GM19193 (cell line): ENCODE measurements around the gene TXNRD3.

ENCODE experiments used
- POLR2A ChIP-seq: IDR thresholded peaks from 4 replicates; pipeline ENCODE4 v1.6.1; 2011; ENCODE audit not compliant: insufficient read depth, insufficient read length; ENCODE audit errors: extremely low read depth

Gene TXNRD3

DNA sequence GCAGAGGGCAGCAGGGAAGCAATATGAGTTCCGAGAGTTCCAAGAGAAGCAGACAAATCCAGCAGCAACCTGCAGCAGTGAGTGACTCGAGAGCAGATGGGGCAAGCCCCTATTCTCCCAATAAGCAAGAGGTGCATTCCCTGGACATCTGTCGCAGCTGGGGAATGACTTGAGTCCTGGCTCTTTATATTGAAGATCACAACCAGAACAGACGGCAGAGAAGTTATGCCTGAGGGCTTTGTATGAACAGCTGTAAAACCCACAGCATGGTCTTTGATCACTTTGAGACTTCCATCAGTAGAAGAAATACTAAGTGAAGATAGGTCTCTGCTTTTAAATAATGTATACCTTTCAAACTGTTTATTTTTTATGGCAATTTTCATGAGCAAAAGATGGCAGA is 72.6 kb downstream of the TXNRD3 start:
- TF ChIP-seq POLR2A: no peak

DNA sequence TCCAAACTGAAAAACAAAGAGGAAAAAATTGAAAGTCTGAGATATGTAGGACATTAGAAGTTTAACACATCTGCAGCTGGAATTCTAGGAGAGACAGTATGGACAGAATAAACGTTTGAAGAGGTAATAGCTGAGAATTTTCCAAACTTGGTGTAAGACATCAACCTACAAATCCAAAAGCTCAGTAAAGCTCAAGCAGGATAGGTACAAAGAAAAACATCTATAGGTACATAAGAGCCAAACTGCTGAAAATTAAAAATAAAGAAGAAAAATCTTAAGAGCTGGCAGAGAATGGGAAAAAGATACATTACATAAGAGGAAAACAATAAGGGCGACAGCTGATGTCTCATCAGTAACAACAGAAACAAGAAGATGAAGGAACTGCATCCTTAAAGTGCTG is 73.4 kb downstream of the TXNRD3 start:
- TF ChIP-seq POLR2A: no peak

DNA sequence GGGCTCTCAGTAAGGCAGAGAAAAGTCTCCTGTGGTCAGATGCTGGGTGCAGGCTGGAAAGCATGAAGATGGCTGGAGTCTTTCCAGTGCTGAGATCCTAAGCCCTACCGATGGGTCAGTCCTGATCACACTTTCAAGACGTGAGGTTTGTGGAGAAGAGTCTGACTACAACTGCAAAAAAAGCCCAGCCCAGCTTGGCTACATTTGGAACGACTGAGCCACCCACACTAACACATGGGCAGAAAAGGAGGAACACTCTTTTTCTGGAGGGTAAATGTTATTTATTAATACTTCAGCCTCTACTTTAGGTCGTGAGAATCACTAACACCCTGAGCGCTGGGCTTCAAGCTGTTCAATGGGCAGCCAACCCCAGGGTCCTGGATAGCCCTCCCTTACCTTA is 74.2 kb downstream of the TXNRD3 start:
- TF ChIP-seq POLR2A: no peak

DNA sequence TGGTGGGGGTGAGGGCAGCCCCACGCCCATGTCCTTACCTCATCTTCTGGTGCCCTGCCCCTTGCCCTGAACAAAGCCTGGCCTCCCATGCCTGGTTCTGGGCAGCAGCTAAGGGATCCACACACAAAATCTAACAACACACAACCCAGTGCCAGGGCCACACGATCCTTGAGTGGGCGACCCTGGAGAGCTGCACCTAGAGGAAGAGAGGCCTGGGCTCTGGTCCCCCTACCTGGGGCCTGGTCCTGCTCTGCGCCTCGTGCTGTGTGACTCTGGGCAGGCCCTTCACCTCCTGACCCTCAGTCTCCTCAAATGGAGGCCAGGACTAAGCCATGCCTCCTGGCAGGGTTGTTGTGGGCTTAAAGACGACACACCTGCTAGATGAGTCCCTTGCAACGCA is 76.2 kb downstream of the TXNRD3 start:
- TF ChIP-seq POLR2A: no peak

DNA sequence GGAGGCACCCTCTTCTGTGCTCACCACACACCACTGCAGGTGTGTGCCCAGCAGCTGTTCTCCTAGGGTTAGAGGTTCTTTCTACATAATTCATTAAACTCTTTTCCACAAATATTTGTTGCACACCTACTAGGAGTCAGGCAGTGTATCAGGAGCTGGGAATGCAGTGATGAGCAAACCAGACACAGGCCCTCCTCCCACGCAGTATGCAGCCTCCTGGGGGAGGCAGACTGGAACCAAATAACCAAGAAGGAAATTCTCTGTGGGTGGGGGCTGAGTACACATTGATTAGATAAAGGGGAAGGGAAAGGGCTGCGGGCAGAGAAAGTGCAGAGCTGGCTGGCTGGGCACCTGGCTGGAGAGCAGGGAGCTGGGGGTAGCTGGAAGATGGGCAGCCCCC is 77.7 kb downstream of the TXNRD3 start:
- TF ChIP-seq POLR2A: no peak

DNA sequence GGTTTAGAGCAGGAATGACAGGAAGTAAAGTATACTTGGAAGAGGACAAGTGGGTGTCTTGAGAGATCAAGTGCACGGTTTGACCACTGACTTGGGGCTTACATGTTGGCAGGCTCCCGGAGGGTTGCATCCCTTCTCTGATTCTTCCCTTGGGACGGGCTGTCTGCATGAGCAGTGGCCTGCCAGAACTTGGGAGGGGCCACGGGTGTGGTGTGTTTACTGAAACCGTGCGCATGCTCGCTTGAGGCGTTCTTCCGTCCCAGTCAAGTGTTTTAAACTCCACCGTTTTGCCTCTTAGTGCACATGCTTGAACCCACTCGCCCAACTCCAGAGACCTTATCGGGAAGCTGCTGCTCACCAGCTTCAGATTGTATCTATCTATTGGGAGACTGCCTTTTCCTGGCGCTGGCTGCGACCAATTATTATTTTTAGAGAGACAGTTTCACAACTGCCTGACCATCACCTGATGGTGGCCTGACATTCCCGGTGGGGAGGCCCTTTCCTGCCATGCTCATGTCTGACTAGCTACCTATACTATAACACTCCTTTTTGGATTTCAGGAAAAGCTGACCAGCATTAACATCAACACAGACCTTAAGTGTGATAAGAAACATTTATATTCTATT is 81.3 kb downstream of the TXNRD3 start:
- no peak for TF ChIP-seq POLR2A

DNA sequence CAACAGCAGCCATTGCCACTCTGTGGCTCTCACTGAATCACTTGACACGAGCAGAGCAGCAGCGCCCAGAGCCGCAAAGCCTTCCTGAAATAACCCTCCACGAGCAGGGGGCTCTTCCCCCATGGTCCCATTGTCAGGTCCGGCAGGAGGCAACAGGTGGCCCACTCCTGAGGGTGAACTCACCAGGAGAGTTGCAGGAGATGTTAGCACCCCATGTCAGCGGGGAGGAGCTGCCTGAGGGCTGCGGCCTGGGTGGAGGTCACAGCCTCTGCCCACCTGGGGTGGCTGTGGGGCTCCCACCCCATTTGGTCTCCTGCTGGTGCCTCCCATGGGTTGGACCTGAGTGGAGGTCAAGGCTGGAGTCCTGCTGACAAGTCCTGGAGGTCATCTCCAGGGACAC is 83.8 kb downstream of the TXNRD3 start:
- no peak for TF ChIP-seq POLR2A

DNA sequence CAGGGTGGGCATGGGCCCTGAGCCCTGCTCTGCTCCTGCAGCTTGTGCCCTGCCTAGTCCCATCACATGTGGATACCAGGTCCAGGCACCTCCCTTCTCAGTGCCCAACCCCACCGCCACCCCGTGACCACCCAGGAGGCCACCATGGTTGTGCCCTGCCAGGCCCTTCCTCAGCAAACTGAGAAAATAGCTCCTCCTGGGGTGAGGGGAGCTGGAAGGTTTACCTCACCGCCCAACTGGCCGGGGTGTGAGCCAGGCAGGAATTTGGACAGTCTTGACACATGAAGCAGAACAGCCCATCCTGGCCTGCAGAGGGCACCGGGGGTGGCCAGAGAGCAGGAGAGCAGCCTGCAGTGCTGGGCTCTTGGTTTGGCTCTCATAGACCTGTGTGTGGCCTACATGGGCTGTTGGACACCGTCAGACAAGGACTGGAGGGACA is 84.8 kb downstream of the TXNRD3 start:
- no peak for TF ChIP-seq POLR2A

DNA sequence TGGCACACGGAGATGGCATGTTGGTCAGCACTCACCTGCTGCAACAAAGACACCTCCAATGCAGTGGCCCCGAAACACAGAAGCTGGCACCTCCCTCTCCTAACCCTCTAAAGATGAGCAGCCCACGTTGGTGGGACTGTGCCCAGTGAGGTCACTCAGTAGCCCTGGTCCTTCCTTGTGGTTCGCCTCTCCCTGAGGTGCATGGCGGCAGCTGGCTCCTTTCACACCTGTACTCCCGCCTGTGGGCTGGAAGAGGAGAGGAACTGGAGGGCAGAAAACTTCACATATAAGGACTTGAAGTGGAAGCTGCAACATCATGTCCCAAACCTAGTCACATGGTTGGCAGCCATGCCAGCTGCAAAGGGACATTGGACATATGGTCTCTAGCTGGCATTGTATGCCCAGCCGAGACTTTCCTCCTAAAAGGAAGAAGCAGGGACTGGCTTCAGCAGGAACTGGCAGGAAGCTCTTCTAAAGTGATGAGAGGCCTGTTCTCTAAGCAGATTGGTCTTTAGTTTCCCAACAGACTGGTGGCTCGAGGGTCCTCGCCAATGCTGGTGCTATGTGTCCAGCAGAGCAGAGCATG is 85.4 kb downstream of the TXNRD3 start:
- TF ChIP-seq POLR2A: no peak

DNA sequence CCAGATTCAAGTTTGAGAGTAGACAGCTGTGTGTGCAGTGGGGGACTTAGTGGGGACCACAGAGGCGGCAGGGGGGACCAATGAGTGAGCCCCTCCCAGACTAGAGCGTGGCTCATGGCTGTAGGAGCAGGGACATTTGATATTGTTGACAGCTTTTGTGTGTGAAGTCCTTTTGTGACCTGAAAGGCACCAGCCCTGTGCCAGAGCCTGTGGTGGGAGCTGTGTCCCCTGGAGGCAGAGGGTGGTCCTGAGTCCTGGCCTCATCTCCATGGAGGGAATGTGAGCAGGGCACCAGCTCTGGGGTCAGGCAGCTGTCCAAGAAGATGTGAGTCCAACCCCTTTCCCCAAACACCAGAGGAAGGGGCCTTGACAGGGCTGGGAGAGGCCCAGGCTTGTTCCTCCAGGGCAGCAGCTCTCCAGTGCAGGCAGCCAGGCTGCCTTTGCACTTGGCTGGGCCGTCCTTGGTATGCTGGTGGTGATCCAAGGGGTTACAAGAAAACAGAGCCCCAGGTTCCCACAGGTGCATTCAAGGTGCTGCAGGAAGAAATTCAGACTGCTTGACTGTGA is 86.1 kb downstream of the TXNRD3 start:
- no peak for TF ChIP-seq POLR2A

DNA sequence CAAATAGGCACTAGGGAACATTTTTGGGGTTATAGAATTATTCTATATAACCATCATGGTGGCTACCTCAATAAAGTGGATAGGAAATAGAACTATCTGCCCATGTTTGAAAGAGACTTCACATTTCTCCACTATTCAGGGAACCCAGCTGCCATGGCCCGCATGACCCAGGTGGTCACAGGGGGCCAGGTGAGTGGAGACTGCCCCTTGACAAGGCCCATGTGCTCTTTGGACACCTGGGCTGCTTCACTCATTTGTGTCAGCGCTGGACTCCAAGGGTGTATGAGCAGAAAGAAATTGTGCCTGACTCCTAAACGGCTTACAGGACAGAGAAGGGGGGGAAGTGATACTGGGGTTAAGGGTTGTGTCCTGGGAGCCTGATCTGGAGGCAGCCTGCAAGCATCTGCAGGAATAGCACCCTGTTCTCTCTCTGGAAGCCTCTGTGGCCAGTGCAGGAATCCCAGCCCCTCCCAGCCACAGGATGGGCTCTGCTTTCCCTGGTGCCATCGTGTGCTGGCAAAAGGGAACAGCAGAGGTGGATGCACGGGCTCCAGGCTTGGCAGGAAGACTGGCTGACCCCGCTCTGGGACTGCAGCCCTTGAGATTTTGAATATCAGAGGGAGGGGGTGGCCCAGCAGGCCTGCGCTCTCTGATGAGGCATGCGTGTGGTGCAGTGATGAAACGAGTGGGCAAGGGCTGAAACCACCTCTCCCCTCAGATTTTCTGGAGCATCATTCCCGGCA is 87.1 kb downstream of the TXNRD3 start:
- no peak for TF ChIP-seq POLR2A

DNA sequence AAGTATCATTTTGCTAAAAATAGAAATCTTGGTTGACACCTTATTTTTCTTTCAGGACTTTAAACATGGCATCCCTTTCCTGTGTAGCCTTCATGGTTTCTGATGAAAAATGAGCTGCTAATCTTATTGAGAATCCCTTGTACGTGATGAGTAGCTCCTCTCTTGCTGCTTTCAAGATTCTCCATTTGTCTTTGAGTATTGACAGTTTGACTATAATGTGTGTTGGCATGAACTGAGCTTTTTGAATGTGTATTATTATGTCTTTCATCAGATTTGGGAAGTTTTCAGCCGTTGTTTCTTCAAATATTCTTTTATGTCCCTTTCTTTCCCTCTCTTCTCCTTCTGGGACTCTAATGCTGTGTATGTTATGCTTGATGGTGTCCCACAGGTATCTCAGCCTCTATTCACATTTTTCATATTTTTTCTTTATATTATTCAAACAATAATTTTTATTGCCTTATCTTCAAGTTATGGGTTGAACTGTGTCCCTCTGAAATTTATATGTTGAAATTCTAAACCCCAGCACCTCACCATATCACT is 92.1 kb downstream of the TXNRD3 start:
- no peak for TF ChIP-seq POLR2A

DNA sequence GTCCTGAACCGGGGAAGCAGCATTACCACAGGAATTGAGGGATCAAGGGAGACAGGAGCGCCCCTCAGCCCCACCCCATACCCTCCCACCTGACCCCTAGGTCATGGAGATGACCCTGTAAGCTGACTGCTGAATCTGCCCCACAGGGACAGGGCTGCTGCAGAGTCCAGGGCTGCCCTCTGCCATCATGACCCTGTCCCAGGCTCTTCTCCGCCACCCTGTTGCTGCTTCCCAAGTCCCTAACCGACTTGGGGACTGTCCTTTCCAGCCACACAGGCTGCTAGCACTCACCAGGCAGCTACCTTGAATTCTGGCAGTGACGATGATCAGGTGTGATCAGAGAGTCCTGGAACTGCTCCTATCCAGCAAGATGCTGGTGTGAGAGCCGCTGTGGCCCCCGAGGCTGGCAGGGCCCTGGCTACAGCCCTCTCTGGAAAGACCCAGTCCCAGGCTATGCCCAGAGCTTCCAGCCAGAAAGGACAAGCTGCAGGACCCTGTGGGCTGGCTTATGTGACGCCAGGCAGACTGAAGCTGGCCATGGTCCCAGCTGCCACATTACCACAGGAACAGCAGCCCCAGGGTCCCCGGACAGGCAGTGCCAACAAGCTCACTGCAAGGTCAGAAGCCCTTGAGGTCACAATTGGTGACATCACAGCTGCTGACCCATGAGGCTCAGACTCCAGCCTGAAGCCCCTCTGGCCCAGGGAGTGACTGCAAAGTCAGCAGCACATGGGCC is 96.4 kb downstream of the TXNRD3 start, which contains the start of gene C3orf22:
Gene C3orf22, minus strand, starts transcription at position 597 of the 736 bp plus-strand sequence. CDS start 5,542 bp downstream, outside the sequence.
- TF ChIP-seq POLR2A: no peak

DNA sequence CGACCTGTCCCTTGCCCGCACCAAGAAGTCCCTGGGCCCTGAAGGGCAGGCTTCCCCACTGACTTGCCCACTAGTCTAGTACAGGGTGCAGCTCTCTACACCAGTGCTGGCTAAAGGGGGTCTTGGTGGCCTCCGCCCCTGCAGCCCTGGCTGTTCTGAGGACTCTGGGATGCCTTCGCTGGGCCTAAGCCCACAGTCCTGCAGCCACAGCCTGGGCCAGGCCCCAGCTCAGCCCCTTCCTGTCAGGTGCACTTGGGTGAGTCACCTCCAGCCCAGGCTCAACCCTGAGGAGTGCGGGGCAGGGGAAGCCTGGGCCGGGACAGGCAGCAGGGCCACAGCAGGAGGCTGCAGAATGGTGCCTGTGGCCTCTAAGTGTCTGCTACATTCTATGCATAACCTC is 97.2 kb downstream of the TXNRD3 start:
- no peak for TF ChIP-seq POLR2A

DNA sequence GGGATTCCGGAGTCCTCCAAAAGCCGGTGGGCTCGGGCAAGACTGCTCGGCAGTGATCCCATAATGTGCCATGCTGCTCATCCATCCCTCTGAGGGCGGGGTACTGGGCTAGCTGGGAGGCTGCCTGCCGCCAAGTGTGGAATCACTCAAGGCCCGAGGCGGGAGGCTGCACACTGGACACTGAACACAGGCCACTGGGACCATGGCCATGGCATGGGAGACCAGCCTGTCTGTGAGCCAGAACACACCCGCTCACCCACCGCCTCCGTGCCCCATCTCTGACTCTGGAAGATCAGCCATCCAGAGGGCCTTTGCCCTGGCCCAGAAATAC is 97.5 kb downstream of the TXNRD3 start:
- no peak for TF ChIP-seq POLR2A
